ENCODE results near the gene CASK.

The CASK gene

GRCh38 chrX:41889317-41890025, 33.9 kb downstream of the CASK start:
- no peak overlapping the region for H3K4me3 ChIP-seq (ENCODE audit: low read depth, low read length)
- TF ChIP-seq CTCF (IDR thresholded peaks at IDR 0.05; ENCODE audit: low read depth, low read length), result no peak

GRCh38 chrX:41887691-41888090, 35.7 kb downstream of the CASK start:
- H3K4me3 ChIP-seq (ENCODE audit: low read depth, low read length), result no peak overlapping the region
- no peak for TF ChIP-seq CTCF (IDR thresholded peaks at IDR 0.05; ENCODE audit: low read depth, low read length)

- no peak overlapping the region for H3K4me3 ChIP-seq (ENCODE audit: low read depth, low read length)
Observed at GRCh38 chrX:41885724-41886123, 37.6 kb downstream of the CASK start.

GRCh38 chrX:41881166-41881565, 42.2 kb downstream of the CASK start:
- no peak overlapping the region for H3K4me3 ChIP-seq (ENCODE audit: low read depth, low read length)
- TF ChIP-seq CTCF (IDR thresholded peaks at IDR 0.05; ENCODE audit: low read depth, low read length), result no peak

More at GRCh38 chrX:41885724-41886123, 37.6 kb downstream of the CASK start:
- no peak for TF ChIP-seq CTCF (IDR thresholded peaks at IDR 0.05; ENCODE audit: low read depth, low read length)

GRCh38 chrX:41877167-41877566, 46.2 kb downstream of the CASK start:
- H3K4me3 ChIP-seq (ENCODE audit: low read depth, low read length), result no peak overlapping the region
- no peak for TF ChIP-seq CTCF (IDR thresholded peaks at IDR 0.05; ENCODE audit: low read depth, low read length)

- no peak for TF ChIP-seq CTCF (IDR thresholded peaks at IDR 0.05; ENCODE audit: low read depth, low read length)
- H3K4me3 ChIP-seq (ENCODE audit: low read depth, low read length), result no peak overlapping the region
Observed at GRCh38 chrX:41875142-41875541, 48.2 kb downstream of the CASK start.

GRCh38 chrX:41870719-41871151, 52.6 kb downstream of the CASK start:
- no peak for TF ChIP-seq CTCF (IDR thresholded peaks at IDR 0.05; ENCODE audit: low read depth, low read length)
- no peak overlapping the region for H3K4me3 ChIP-seq (ENCODE audit: low read depth, low read length)

All from WI38 (cell line).